KMS-11 (cell line): ENCODE measurements around the gene CFAP69.
"Not testable (repeated sequence)": the region's sequence is repeated elsewhere in the genome, so short reads cannot be mapped to it uniquely, and the experiment has no call there.

Experiments used
- H2AFZ ChIP-seq: fragments of 200-600 bp; sonication (generic); 2 replicates; pipeline ENCODE4 v1.6.1; 2016; ENCODE audit warnings: antibody characterized with exemption, mixed run types, low read depth
- H3K27ac ChIP-seq: fragments of 200-600 bp; sonication (generic); 2 replicates; pipeline ENCODE4 v1.6.1; 2016; ENCODE audit warnings: mild to moderate bottlenecking, mixed run types
- H3K27me3 ChIP-seq: fragments of 200-600 bp; sonication (generic); 2 replicates; pipeline ENCODE4 v1.6.1; 2017; ENCODE audit warnings: mild to moderate bottlenecking, low read depth, mixed run types, moderate library complexity; ENCODE audit not compliant: insufficient read depth
- H3K36me3 ChIP-seq: fragments of 200-600 bp; sonication (generic); 2 replicates; pipeline ENCODE4 v1.6.1; 2017; ENCODE audit warnings: mild to moderate bottlenecking, mixed run types; ENCODE audit not compliant: insufficient read depth
- H3K4me1 ChIP-seq: fragments of 200-600 bp; sonication (generic); 2 replicates; pipeline ENCODE4 v1.6.1; 2016; ENCODE audit warnings: mild to moderate bottlenecking, low read depth, mixed run types; ENCODE audit not compliant: poor library complexity, severe bottlenecking
- H3K4me2 ChIP-seq: fragments of 200-600 bp; sonication (generic); 2 replicates; pipeline ENCODE4 v1.7.0; 2016; ENCODE audit warnings: mild to moderate bottlenecking, mixed run types
- H3K4me3 ChIP-seq: fragments of 200-600 bp; sonication (generic); IDR thresholded peaks from 2 replicates; pipeline ENCODE4 v1.6.1; 2017; ENCODE audit warnings: low read depth, low read length, mixed read lengths; ENCODE audit not compliant: insufficient read depth
- H3K79me2 ChIP-seq: fragments of 200-600 bp; sonication (generic); 2 replicates; pipeline ENCODE4 v1.6.1; 2016; ENCODE audit warnings: low read depth, mixed run types; ENCODE audit not compliant: insufficient read depth
- H3K9ac ChIP-seq: fragments of 200-600 bp; sonication (generic); 2 replicates; pipeline ENCODE4 v1.6.1; 2016; ENCODE audit warnings: mild to moderate bottlenecking, mixed run types
- H4K20me1 ChIP-seq: fragments of 200-600 bp; sonication (generic); 2 replicates; pipeline ENCODE4 v1.6.1; 2016; ENCODE audit warnings: mild to moderate bottlenecking, mixed run types; ENCODE audit not compliant: insufficient read depth
- CTCF ChIP-seq: fragments of 200-600 bp; sonication (generic); conservative IDR thresholded peaks from 2 replicates; pipeline ENCODE4 v1.6.1; 2017; ENCODE audit warnings: low read depth, mild to moderate bottlenecking, antibody characterized with exemption, low read length, moderate library complexity, mixed read lengths

Gene CFAP69

GRCh38 chr7:90346336-90347125 lies 101.6 kb downstream of the CFAP69 start, which contains the start of gene GTPBP10:
Gene GTPBP10, plus strand, starts transcription at chr7:90346716. Its CDS starts 26 bp downstream, at chr7:90346742.
- Histone ChIP-seq H3K9ac (peak within 1 kb of the TSS; percentile 88), H3K27me3 (no peaks in the 10 kb centered on the region), H3K4me3 (peak within 1 kb of the TSS; percentile 51), H2AFZ (peak within 1 kb of the TSS; percentile 83), H3K36me3 (no peaks in the 10 kb centered on the region), H3K27ac (peak within 1 kb of the TSS; percentile 77), H3K4me1 (peaks cover 9% of the 10 kb centered on the region), H3K79me2 (peaks cover 25% of the 10 kb centered on the region), H4K20me1 (no peaks in the 10 kb centered on the region), H3K4me2 (peak within 1 kb of the TSS; percentile 76)
- peak; percentile 85 for TF ChIP-seq CTCF

- Histone ChIP-seq H3K4me3 (no peak overlapping the region), H3K36me3 (no peaks in the 10 kb centered on the region), H3K9ac (peak overlapping the region; percentile 88; the same call in 1 of the 2 replicates), H3K79me2 (peaks cover 31% of the 10 kb centered on the region), H3K27ac (no peak overlapping the region), H4K20me1 (no peaks in the 10 kb centered on the region), H3K4me1 (peaks cover 9% of the 10 kb centered on the region), H3K27me3 (no peaks in the 10 kb centered on the region), H2AFZ (no peak overlapping the region), H3K4me2 (peak overlapping the region; percentile 70)
- no peak for TF ChIP-seq CTCF
Measured at GRCh38 chr7:90347759-90348158, 102.8 kb downstream of the CFAP69 start.

GRCh38 chr7:90349305-90349704 lies 104.3 kb downstream of the CFAP69 start:
- H3K9ac ChIP-seq, result no peak overlapping the region
- H3K36me3 ChIP-seq, result no peaks in the 10 kb centered on the region; the same call in 1 of the 2 replicates
- H2AFZ ChIP-seq, result no peak overlapping the region
- H3K4me1 ChIP-seq, result peaks cover 9% of the 10 kb centered on the region
- H3K27me3 ChIP-seq, result no peaks in the 10 kb centered on the region
- no peak for TF ChIP-seq CTCF
- no peak overlapping the region for H3K27ac ChIP-seq
- H3K79me2 ChIP-seq, result peaks cover 38% of the 10 kb centered on the region
- no peak overlapping the region for H3K4me2 ChIP-seq
- H4K20me1 ChIP-seq, result no peaks in the 10 kb centered on the region
- no peak overlapping the region for H3K4me3 ChIP-seq

GRCh38 chr7:90350032-90350431 lies 105.1 kb downstream of the CFAP69 start:
- H3K9ac ChIP-seq, H3K4me1 ChIP-seq, H3K4me2 ChIP-seq, H3K27me3 ChIP-seq, H4K20me1 ChIP-seq, H3K4me3 ChIP-seq, H3K36me3 ChIP-seq, H2AFZ ChIP-seq, H3K27ac ChIP-seq: not testable (repeated sequence)
- peaks cover 38% of the 10 kb centered on the region for H3K79me2 ChIP-seq

GRCh38 chr7:90351987-90352386 lies 107.0 kb downstream of the CFAP69 start:
- no peak for TF ChIP-seq CTCF
- Histone ChIP-seq H2AFZ (no peak overlapping the region), H3K4me2 (no peak overlapping the region), H3K79me2 (peaks cover 35% of the 10 kb centered on the region), H3K27ac (no peak overlapping the region), H3K4me1 (peaks cover 9% of the 10 kb centered on the region), H3K4me3 (no peak overlapping the region), H3K36me3 (no peaks in the 10 kb centered on the region; the same call in 1 of the 2 replicates), H3K9ac (no peak overlapping the region), H4K20me1 (no peaks in the 10 kb centered on the region), H3K27me3 (no peaks in the 10 kb centered on the region)
